ENCODE measurements around the gene SPDEF.

GRCh38 chr6:34586327-34587040 is 30.4 kb upstream of the SPDEF start:
- TF ChIP-seq POLR2A (IDR thresholded peaks at IDR 0.05) (no peak), CTCF (IDR thresholded peaks at IDR 0.05 in 4 of 5, conservative IDR thresholded peaks at IDR 0.05 in 1 of 5) (no peak)

Measured in gastrocnemius medialis (tissue), 4 donors.